Stimulated activated CD4-positive, alpha-beta T cell treated with anti-CD3 and anti-CD28 coated beads, Interleukin-15, amount 100 ng/mL, for 48 hours (primary cell): ENCODE data around the gene RRP7A.
"Not testable (repeated sequence)": the region's sequence is repeated elsewhere in the genome, so short reads cannot be mapped to it uniquely, and the experiment has no call there.

Experiments used
- DNase-seq, 2 donors: peaks; one replicate each; pipeline ENCODE4 v3.0.0-alpha.2; 2020; ENCODE audit warnings: low read depth in 2 of 2

The RRP7A gene

DNA sequence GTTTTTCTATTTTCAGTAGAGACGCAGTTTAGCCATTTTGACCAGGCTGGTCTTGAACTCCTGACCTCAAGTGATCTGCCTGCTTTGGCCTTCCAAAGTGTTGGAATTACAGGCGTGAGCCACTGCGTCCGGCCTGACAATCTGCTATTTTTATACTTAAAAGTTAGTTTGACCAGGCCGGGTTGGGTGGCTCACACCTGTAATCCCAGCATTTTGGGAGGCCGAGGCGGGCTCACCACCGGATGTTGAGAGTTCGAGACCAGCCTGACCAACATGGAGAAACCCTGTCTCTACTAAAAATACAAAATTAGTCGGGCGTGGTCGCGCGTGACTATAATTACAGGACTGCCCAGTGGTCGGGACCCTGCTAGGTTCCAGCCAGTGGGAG is 19.8 kb downstream of the RRP7A start:
- not testable (repeated sequence) for DNase-seq

DNA sequence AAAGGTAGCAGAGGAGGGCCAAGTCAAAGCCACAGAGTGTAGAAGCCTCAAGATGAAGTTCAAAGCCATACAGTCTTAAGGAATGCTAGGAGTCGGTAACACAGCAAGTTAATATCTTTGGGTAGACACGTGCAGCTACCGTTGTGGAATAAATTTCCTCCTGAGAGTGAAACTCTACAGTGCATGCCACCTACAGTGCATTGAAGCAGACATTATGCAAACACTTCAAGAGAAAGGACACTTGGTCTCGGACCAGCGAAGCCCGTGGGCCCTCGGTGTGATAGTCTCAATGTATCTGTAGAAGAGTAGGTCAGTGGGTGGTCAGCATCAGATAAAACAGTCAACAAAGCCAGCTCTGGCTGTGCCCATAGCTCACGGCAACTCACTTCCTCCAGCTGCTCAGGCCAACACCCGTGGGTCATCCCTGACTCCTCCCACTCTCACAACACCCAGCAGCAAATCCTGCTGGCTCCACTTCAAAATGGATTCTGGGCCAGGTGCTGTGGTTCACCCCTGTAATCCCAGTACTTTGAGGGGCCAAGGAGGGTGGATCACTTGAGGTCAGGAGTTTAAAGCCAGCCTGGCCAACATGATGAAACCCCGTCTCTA is 24.0 kb downstream of the RRP7A start:
- not testable (repeated sequence) for DNase-seq

DNA sequence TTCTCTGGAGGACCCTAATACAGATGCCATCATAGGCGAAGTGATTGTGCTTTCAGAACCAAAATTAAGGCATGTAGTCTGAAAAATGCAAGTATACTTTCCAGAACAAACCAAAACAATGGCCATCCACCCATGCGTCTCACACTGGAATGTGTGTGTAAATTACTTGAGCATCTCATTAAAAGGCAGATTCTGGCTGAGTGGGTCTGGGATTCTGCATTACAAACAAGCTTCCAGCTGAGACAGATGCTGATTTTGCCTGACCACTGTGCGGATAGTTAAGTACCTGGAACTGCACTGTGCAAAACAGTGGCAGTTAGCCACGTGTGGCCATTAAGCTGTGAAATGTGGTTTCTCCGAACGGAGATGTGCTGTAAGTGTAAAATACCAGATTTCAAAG is 26.2 kb downstream of the RRP7A start:
- no peak for DNase-seq

DNA sequence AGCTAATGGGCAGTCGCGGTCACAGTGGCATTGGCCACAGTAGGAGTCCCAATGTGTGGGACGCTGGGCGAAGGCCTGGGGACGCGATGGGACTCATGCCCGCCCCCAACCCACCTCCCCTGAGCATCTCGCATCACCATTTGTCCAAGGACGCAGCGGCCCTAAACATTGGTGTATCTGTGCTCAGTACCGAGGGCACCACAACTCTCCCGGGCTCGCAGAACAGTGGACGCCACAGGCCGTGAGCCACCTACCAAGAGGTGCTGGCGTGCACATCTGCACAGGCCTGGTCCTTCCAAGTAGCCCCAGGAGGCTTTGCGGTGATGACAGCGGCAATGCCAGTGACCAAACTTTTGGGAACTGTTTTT is 27.3 kb downstream of the RRP7A start:
- DNase-seq: no peak

DNA sequence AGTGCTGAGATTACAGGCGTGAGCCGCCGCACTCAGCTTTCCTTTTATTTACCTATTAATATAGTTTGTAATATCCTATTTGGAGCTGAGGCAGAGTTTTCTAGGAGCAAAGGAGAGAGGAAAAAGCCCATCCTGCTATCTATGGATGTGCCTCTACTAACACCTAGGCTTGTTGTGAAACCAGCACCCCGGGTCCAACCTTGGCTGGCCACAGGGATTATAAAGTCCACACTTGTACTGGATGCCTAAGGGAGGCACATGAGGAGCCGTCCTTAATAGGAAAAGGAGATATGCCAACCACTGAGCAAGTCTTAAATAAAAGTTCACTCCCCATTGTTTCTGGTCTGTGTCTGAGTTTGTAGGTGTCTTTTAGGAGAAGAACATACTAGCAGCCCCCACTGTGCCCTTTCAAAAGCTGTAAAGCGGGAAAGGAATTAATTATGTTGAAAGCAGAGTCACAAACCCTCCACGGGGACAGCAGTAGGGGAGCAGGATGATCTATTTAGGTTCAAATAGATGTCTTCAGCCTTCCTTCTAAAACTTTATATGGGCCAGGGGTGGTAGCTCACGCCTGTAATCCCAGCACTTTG is 29.3 kb downstream of the RRP7A start:
- DNase-seq: no peak

DNA sequence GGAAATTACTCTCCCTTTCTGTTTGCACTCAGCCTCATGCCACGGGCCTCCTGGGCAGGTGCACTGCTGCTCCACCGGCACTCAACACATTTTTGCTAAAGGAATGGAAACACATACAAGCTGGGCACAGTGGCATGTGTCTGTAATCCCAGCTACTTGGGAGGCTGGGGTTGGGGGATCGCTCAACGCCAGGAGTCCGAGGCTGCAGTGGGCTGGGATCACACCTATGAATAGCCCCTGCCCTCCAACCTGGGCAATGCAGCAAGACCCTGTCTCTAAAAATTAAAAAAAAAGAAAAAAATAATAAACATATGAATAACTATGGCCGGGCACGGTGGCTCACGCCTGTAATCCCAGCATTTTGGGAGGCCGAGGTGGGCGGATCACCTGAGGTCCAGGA is 30.6 kb downstream of the RRP7A start:
- DNase-seq: no peak

DNA sequence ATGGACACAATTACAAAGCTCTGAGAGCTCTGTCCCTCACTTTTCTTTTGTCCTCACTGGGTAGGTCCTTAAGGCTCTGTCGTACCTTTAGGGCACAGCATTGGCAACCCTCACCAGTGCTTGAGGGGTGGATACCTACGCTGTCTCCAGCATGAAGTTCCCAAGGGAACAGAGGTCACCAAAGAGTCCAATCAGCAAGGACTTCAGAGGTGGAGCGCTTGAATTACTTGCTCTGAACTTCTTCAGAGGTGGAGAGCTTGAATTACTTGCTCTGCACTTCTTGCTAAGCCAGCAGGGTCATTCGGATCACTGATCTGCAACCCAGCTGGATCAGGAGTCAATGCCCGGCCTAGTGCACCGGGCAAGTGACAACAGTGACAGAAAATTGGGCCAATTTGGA is 35.1 kb downstream of the RRP7A start:
- DNase-seq: no peak

DNA sequence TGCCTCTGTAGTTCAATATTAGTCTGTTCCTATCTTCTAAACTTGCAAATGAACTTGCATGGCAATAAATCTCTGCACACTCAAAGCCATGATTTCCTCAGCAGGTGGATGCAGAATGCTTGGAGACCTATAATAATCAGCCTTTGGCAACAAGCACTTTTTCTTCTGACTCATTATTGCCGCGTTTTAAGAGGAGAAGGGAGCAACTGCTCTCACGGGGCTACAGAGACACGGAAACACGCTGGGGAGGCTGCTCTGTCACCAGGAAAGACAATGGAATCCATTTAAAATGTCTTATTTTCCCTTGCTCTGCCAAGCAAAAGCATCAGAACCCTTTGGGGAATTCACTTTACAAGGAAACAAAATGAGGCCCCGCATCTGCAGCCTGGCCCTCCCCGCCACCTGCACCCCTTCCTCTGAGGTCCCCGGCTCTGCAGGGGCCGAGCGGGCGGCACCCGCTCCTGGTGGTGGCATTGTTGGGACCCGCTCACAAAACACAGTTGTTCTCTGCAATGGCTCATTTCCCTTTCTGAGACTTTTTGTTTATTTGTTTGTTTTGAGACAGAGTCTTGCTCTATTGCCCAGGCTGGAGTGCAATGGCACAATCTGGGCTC is 35.9 kb downstream of the RRP7A start:
- DNase-seq: not testable (repeated sequence)

DNA sequence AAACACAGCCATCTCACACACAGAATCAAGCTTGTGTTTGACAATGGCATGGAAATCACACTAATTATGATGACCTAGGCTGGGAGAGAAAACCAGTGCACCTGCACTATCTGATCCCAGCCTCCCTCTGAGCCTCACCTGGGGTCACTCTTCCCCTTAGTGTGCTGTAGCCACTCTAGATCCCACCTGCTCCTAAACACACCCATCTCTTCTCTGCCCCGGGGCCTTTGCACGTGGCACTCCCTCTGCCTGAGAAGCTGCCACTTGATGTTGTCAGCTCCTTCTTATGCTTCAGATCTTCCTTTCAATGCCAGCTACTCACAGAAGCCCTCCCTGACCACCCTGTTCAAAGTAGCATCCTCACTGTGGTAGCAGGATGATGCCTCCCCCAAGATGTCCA is 44.5 kb downstream of the RRP7A start:
- DNase-seq: no peak

DNA sequence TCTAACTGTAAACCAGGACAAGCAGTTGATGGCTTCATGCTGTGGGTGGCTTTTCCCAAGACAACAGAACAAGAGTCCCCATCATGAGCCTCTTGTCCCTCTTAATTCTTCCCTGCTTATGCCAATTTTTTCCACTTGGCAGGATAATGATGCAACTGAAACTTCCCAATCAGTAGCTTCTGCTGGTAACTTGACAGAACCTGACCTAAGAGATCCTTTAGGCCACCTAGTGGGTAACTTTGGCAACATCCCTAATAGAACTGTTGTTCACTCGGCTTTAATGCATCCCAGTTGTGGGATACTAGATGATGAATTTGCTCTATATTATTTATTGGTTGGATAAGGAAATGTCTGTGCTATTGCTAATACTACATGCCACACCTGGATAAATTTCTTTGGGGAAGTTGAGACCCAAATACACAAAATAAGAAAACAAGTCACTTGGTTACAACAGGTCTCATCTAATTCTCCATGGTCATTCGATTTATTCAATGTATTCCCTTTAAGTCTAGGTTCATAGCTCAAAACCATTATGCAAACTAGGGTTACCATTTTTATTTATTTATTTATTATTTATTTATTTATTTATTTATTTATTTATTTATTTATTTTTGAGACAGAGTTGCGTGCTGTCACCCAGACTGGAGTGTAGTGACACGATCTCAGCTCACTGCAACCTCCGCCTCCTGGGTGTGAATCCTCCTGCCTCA is 46.0 kb downstream of the RRP7A start:
- DNase-seq: no peak

DNA sequence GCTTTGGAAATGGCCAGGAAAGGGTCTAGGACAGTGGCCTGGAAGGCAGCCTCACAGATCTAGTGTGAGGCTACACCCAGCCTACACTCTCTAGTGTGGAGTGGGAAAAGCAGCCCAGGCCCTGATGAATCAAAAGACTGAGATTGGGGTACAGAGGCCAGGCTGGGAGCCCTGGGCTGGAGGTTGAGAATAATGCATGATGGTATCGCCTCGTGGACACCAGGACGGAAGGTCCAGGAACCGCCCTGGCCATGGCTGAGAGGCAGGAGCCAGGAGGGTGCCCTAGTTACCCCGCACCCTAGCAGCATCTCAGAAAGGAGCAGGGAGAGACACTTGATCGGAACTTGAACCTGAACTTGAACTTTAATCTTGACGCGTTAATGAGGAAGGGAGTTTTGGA is 46.9 kb downstream of the RRP7A start:
- DNase-seq: no peak

DNA sequence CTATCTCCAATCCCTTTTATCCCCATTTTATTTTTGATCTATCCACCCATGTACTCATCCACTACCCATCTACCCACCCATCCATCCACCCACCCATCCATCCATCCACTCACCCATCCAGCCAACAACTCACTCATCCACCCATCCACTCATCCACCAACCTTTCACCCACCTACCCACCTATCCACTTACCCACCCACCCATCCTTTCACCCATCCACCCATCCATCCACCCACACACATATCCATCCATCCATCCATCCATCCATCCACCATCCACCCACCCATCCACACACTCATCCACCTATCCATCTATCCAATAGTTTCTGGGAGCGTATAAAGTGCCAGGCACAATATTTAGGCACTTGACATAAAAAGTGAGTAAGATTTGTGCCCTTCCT is 48.2 kb downstream of the RRP7A start:
- no peak for DNase-seq

DNA sequence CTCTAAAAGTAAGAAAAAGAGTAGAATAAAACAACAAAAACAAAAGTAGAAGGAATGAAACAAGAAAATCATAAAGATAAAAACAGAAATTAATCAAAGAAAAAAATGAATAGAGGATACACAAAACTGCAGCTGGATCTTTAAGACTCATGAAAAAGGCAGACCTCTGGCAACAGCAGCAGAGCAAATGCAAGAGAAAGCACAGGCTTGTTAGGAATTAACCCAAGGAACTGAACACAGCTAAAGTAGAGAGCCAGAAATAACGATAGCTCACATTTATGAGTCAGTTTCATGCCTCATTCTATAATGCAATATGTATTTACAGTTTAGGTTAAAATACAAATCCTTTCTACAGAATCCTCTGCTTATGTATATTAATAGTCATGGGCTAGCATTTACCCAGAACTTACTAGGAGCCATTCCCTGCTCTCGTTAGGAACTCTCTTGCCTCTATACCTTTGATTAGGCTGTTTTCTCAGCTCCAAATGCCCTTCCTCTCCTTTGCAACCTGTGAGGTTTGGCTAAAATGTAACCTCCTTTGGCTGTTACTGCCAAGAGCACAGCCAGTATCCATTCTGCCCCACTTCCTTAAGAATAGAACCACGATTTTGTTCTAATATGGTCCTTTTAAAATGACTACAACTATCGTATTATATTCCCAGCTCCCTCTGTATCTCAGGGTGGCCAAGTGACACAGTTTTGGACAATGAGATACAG is 49.1 kb downstream of the RRP7A start:
- DNase-seq: no peak

DNA sequence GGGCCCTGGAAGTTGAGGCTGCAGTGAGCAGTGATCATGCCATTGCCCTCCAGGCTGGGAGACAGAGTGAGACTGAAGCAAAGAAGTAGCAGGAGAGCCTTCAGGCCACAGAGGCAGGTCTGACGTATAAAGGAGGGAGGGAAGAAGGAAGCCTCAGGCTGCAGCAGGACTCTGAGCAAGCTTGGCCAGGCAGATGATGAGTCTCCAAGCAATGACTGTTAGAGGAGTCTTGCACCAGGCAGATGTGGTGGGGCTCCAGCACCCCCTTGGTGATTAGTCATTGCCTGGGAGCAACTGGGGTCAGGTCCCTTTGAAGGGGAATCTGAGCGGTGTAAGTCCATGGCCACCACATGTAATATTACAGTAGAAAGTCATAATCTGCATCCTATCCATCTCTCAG is 50.8 kb downstream of the RRP7A start:
- no peak for DNase-seq

DNA sequence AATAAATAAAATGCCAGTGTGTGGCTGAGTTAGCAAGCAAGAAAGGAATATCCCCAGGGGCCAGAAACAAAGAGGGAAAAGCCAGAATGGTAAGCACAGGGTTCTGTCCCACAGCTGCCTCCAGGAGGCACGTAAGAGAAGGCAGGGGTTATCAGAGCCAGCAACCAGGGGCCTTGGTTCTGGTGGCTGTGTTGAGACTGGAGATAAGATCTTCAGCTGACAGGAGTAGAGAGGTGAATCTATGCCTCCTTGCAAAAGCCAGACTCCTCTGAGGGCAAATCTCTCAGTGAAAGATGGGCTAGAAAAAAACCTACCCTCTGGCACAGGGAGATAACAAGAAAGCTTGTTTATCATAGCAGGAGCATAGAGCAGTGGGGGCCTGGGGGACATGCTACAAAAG is 57.6 kb downstream of the RRP7A start:
- DNase-seq: no peak

DNA sequence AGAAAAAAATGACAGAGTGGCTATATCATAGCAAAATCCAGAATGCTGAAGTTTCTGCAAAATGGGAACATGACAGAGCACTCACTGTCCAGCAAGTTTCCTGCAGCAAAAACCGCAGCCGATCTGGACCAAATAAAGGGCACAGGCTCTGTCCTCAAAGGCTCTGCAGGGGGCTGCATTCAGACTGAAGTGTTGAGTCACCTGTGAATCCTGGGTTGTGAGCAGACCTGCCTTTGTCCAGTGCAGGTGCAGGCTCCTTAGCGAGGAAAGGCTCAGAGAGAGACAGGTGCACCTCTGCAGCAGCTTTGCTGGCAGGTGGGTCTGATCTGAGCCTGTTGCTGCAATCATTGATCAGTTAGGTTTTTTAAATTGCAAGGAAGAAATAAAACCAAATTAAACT is 58.1 kb downstream of the RRP7A start:
- DNase-seq: no peak
